Endodermal cell (in vitro differentiated cells): ENCODE results near the gene ORAI3. TPM values are rescaled to one million over a fixed set of nuclear protein-coding genes. Genes with fewer than 3 reads are reported as not detected.
A peak's percentile ranks its signal among the peaks of the same experiment; 100 is the strongest.

Source experiments
- DNase-seq: peaks from one replicate; pipeline ENCODE4 v3.0.0-alpha.2; 2017
- H3K27ac ChIP-seq: 2 replicates; pipeline ENCODE4 v1.5.1; 2013; ENCODE audit warnings: mild to moderate bottlenecking, low read depth, low read length, moderate library complexity
- H3K27me3 ChIP-seq: 2 replicates; pipeline ENCODE4 v1.6.1; 2013; ENCODE audit warnings: mild to moderate bottlenecking, low read length, moderate library complexity; ENCODE audit not compliant: insufficient read depth, control insufficient read depth, poor library complexity, severe bottlenecking
- H3K36me3 ChIP-seq: 2 replicates; pipeline ENCODE4 v1.7.0; 2013; ENCODE audit warnings: mild to moderate bottlenecking, low read length, moderate library complexity; ENCODE audit not compliant: control insufficient read depth, insufficient read depth
- H3K4me1 ChIP-seq: one replicate; pipeline ENCODE4 v1.7.0; 2013; ENCODE audit warnings: low read length; ENCODE audit not compliant: control insufficient read depth, insufficient read depth
- H3K4me3 ChIP-seq: 2 replicates; pipeline ENCODE4 v1.5.1; 2013; ENCODE audit warnings: mild to moderate bottlenecking, low read length, moderate library complexity
- H3K9ac ChIP-seq: 2 replicates; pipeline ENCODE4 v1.6.1; 2013; ENCODE audit warnings: mild to moderate bottlenecking, low read length, moderate library complexity; ENCODE audit not compliant: poor library complexity, severe bottlenecking; ENCODE audit errors: extremely low read depth
- H3K9me3 ChIP-seq: 2 replicates; pipeline ENCODE4 v1.6.1; 2013; ENCODE audit warnings: mild to moderate bottlenecking, low read length, moderate library complexity; ENCODE audit not compliant: control insufficient read depth
- H3K27ac Mint-ChIP-seq: 2 replicates; pipeline ENCODE4 v1.8.0; 2020; ENCODE audit warnings: mixed read lengths
- H3K27me3 Mint-ChIP-seq: 2 replicates; pipeline ENCODE4 v1.8.0; 2021; ENCODE audit warnings: mild to moderate bottlenecking, mixed read lengths; ENCODE audit not compliant: insufficient read depth
- H3K36me3 Mint-ChIP-seq: 2 replicates; pipeline ENCODE4 v1.8.0; 2020; ENCODE audit warnings: low read depth, mixed read lengths
- H3K4me1 Mint-ChIP-seq: 2 replicates; pipeline ENCODE4 v1.8.0; 2020; ENCODE audit warnings: mixed read lengths
- H3K4me3 Mint-ChIP-seq: 2 replicates; pipeline ENCODE4 v1.8.0; 2020; ENCODE audit warnings: mild to moderate bottlenecking, moderate library complexity, mixed read lengths
- H3K9me3 Mint-ChIP-seq: 2 replicates; pipeline ENCODE4 v1.8.0; 2020; ENCODE audit warnings: mild to moderate bottlenecking, mixed read lengths
- WGBS, 2 experiments: methylation state at CpG; one replicate each; pipeline versions ENCODE4 v1.1.5 to v1.1.7; 2013; ENCODE audit warnings: missing lambda C conversion rate in 2 of 2, mixed read lengths in 1 of 2; ENCODE audit not compliant: insufficient coverage in 1 of 2, insufficient read length in 1 of 2; 5-methylcytosine and 5-hydroxymethylcytosine counted together
- total RNA-seq, 2 donors: library from RNA; stranded (reverse); fragmentation: NEBNext Ultra II Directional in 1 of 2; extraction: Animal tissue kit (Norgen Biotek cat#: 25700) in 1 of 2; gene quantifications; 2 replicates in 1 of 2; 3 replicates in 1 of 2; pipeline ENCODE4 v1.2.1, GENCODE V29; 2021
- TF ChIP-seq, protein P1 (sequence below): fragments of 200-600 bp; sonication (generic); conservative IDR thresholded peaks from 2 replicates; pipeline ENCODE4 v1.5.0; 2021; ENCODE audit warnings: antibody characterized with exemption, mild to moderate bottlenecking

The ORAI3 gene
- total RNA-seq, 2 donors from 2014 or later, result 16.9 to 17.7 TPM

DNA sequence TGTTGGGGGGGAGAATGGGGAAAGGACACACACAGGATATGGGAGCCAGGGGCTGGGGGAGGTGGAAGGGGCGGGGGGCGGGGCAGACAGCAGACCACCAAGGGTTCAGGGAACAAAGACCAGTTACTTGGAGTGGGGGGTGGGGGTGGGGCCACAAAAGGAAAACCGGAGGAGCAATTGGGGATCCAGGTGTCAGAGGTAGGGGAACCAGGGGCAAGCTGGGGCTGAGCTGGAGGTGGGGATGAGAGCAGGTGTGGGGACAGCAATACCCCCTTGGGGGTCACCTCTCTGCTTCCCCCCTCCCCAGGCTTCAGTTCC lies 1.4 kb upstream of the ORAI3 start:
- H3K9me3 Mint-ChIP-seq, result no peaks in the 10 kb centered on the region
- peak overlapping the region; percentile 96 for H3K27ac Mint-ChIP-seq
- H3K9me3 ChIP-seq, result no peaks in the 10 kb centered on the region
- peak overlapping the region; percentile 82 for H3K4me3 Mint-ChIP-seq
- peaks cover 20% of the 10 kb centered on the region for H3K4me1 Mint-ChIP-seq
- peak overlapping the region; percentile 62 for H3K4me3 ChIP-seq
- H3K27ac ChIP-seq, result peak overlapping the region; percentile 95
- peaks cover 12% of the 10 kb centered on the region for H3K4me1 ChIP-seq
- TF ChIP-seq, protein P1, sequence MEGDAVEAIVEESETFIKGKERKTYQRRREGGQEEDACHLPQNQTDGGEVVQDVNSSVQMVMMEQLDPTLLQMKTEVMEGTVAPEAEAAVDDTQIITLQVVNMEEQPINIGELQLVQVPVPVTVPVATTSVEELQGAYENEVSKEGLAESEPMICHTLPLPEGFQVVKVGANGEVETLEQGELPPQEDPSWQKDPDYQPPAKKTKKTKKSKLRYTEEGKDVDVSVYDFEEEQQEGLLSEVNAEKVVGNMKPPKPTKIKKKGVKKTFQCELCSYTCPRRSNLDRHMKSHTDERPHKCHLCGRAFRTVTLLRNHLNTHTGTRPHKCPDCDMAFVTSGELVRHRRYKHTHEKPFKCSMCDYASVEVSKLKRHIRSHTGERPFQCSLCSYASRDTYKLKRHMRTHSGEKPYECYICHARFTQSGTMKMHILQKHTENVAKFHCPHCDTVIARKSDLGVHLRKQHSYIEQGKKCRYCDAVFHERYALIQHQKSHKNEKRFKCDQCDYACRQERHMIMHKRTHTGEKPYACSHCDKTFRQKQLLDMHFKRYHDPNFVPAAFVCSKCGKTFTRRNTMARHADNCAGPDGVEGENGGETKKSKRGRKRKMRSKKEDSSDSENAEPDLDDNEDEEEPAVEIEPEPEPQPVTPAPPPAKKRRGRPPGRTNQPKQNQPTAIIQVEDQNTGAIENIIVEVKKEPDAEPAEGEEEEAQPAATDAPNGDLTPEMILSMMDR, result no peak
- no peaks in the 10 kb centered on the region for H3K27me3 ChIP-seq
- DNase-seq, result peak; percentile 72
- H3K9ac ChIP-seq, result peak overlapping the region; percentile 82
- H3K36me3 ChIP-seq, result peaks cover 44% of the 10 kb centered on the region
- H3K27me3 Mint-ChIP-seq, result no peaks in the 10 kb centered on the region
- H3K36me3 Mint-ChIP-seq, result peaks cover 37% of the 10 kb centered on the region
- 26% methylated on average over 2 of the region's 3 CpGs; no CpG with 5 or more reads in 1 of the 2 experiments for WGBS, 2 experiments

DNA sequence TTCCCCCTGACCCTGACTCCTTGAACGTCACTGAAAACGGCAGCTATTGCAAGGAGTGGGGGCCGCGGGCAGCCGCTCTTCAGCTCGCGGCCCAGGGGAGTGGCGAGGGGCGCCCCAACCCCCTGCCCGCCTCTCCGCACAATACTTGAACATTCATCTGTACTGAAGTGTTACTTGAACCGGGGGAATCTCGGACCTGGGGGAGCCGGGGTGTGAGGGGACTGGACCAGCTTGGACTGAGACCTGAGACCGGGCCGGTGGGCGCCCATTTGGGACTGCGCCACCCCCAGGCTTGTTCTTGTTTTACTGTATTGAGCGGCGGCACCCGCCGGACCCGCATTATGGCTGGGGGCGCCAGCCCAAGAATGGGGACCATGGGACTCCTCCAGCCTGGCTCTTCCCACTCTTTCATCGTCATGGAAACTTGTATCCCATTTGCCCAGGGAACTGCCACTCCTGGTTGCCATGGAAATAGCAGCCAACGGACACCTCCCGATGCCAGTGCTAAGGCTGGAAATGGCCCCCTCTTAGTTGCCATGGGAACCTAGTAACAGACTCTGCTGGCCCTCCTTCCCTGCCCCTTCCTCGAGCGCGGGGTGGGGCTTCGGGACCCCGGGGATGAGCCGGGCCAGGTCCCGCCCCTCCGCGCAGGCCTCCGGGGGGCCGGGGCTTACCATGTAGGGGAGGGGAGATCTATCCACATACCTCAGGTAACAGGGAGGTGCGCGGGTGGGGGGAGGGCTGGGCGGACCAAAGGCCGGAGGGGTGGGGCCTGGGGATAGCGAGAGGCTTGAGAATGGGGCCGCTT lies 805 bp upstream of the ORAI3 start:
- peak overlapping the region; percentile 95 for H3K27ac ChIP-seq
- WGBS, 2 experiments, result 8 to 9% methylated on average over 23 to 38 of the region's 44 CpGs
- H3K27me3 ChIP-seq, result no peaks in the 10 kb centered on the region
- H3K27me3 Mint-ChIP-seq, result no peaks in the 10 kb centered on the region
- peak overlapping the region; percentile 91 for H3K4me3 ChIP-seq
- H3K36me3 Mint-ChIP-seq, result peaks cover 31% of the 10 kb centered on the region
- H3K9me3 ChIP-seq, result no peaks in the 10 kb centered on the region
- H3K4me1 Mint-ChIP-seq, result peaks cover 20% of the 10 kb centered on the region
- peak; percentile 100 for DNase-seq
- H3K4me3 Mint-ChIP-seq, result peak overlapping the region; percentile 82
- peak overlapping the region; percentile 96 for H3K27ac Mint-ChIP-seq
- TF ChIP-seq, protein P1, result peak; percentile 23
- H3K36me3 ChIP-seq, result peaks cover 38% of the 10 kb centered on the region
- H3K4me1 ChIP-seq, result peaks cover 12% of the 10 kb centered on the region
- H3K9ac ChIP-seq, result peak overlapping the region; percentile 82
- H3K9me3 Mint-ChIP-seq, result no peaks in the 10 kb centered on the region

DNA sequence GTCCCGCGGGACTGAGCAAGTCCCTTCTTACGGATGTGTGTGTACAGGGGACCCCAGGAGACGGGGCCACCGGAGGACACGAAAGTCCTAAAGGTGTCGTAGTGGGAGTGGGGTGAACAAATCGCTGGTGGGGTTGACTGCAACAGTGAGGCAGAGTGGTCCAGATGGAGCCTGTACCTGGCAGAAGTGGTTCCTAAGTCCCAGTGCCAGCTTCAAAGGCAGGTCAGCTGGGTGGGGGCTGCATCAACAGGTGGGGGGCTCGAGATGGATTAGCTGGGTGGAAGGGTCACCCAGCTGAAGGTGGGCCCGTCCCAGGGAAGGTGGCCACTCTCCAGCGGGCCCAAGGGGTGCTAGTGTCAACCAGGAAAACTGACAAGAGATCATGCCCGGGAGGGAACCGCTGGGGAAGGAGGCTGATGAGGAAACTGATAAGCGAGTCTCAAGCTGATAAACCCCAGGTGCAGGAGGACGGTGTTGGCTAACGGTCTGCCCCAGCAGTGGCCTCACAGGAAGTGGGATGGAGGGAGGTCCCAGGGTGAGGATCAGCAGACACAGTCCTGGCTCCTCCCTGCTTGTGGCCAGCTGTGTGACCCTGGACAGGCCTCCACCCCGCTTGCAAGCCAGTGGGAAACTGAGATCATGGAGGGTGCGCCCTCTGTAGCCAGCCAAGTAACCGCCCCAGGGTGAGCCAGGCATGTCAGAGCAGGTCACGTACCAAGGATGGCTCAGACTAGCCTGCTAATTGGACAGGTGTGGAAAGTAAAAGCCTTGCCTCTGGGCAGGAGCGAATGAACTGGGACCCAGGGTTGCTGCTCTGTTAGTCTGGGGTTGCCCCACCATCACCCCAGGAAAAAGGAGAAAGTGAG lies 1.0 kb downstream of the ORAI3 start:
- peaks cover 22% of the 10 kb centered on the region for H3K36me3 ChIP-seq
- no peaks in the 10 kb centered on the region for H3K9me3 ChIP-seq
- peak; percentile 90 for DNase-seq
- H3K27ac ChIP-seq, result peak overlapping the region; percentile 52
- Mint-ChIP-seq H3K27me3 (no peaks in the 10 kb centered on the region), H3K27ac (peak overlapping the region; percentile 87), H3K36me3 (peaks cover 16% of the 10 kb centered on the region), H3K9me3 (no peaks in the 10 kb centered on the region), H3K4me3 (peak overlapping the region; percentile 82), H3K4me1 (peaks cover 22% of the 10 kb centered on the region)
- H3K9ac ChIP-seq, result peak overlapping the region; percentile 80
- peaks cover 12% of the 10 kb centered on the region for H3K4me1 ChIP-seq
- TF ChIP-seq, protein P1, result peak; percentile 36
- no peaks in the 10 kb centered on the region for H3K27me3 ChIP-seq
- H3K4me3 ChIP-seq, result peak overlapping the region; percentile 91
- 11 to 14% methylated on average over 14 to 21 of the region's 21 CpGs for WGBS, 2 experiments
